IMR-90 (cell line): ENCODE results near the gene NOL4L. TPM values are rescaled to one million over a fixed set of nuclear protein-coding genes. Genes with fewer than 3 reads are reported as not detected.

Experiments used
- ATAC-seq: fragments of 200-7000 bp; cut with Tn5 transposase; 2 replicates; pipeline ENCODE4 v1.9.1; 2020; ENCODE audit warnings: low read depth, mild to moderate bottlenecking, moderate library complexity
- BruUV-seq: library from RNA; stranded (reverse); fragments of 400-500 nt; replicated peaks from 2 replicates; lab custom pipeline; 2021; lab: Mats Ljungman, UMichigan
- CTCF ChIA-PET: fragments of 300-600 bp; formaldehyde crosslinking; extraction: SDS; loops from one replicate; lab custom pipeline; 2021; ENCODE audit warnings: antibody characterized with exemption; lab: Yijun Ruan, JAX
- POLR2A ChIA-PET: fragments of 300-600 bp; sonication (Branson Sonifier 250); formaldehyde crosslinking; loops from one replicate; lab custom pipeline; 2022; ENCODE audit warnings: antibody characterized with exemption; ENCODE audit not compliant: unreplicated experiment; lab: Charles Lee
- DNase-seq: peaks from one replicate; pipeline ENCODE4 v3.0.0; 2013
- H2AFZ ChIP-seq: replicated peaks from 2 replicates; pipeline ENCODE3; 2013; ENCODE audit warnings: low read length, mild to moderate bottlenecking; ENCODE audit not compliant: poor library complexity
- H2AK5ac ChIP-seq: 2 replicates; pipeline ENCODE4 v1.6.1; 2013; ENCODE audit warnings: low read depth, low read length, inconsistent platforms
- H2AK9ac ChIP-seq: replicated peaks from 2 replicates; pipeline ENCODE3; 2013; ENCODE audit warnings: mild to moderate bottlenecking, low read depth, low read length, moderate library complexity; ENCODE audit not compliant: poor library complexity
- H2BK120ac ChIP-seq: 2 replicates; pipeline ENCODE4 v1.6.1; 2013; ENCODE audit warnings: low read depth, low read length, inconsistent platforms
- H2BK15ac ChIP-seq: 3 replicates; pipeline ENCODE4 v1.6.1; 2013; ENCODE audit warnings: low read depth, low read length, inconsistent platforms
- H2BK20ac ChIP-seq: 2 replicates; pipeline ENCODE4 v1.6.1; 2013; ENCODE audit warnings: low read depth, mild to moderate bottlenecking, inconsistent platforms, low read length, moderate library complexity
- H2BK5ac ChIP-seq: 2 replicates; pipeline ENCODE4 v1.6.1; 2013; ENCODE audit warnings: mild to moderate bottlenecking, low read depth, low read length, inconsistent platforms; ENCODE audit not compliant: poor library complexity, severe bottlenecking
- H3K14ac ChIP-seq: replicated peaks from 2 replicates; pipeline ENCODE4 v1.6.1; 2013; ENCODE audit warnings: low read depth, low read length, inconsistent platforms
- H3K18ac ChIP-seq: 2 replicates; pipeline ENCODE4 v1.6.1; 2013; ENCODE audit warnings: low read depth, low read length, control low read depth
- H3K23ac ChIP-seq: 2 replicates; pipeline ENCODE4 v1.6.1; 2013; ENCODE audit warnings: low read depth, low read length, inconsistent platforms
- H3K27ac ChIP-seq: 2 replicates; pipeline ENCODE4 v1.5.1; 2013; ENCODE audit warnings: mild to moderate bottlenecking, control low read depth, low read length; ENCODE audit not compliant: insufficient read depth
- H3K27me3 ChIP-seq: 2 replicates; pipeline ENCODE4 v1.6.1; 2013; ENCODE audit warnings: low read length; ENCODE audit not compliant: control insufficient read depth, insufficient read depth
- H3K36me3 ChIP-seq: 2 replicates; pipeline ENCODE4 v1.6.1; 2013; ENCODE audit warnings: low read length, mixed read lengths; ENCODE audit not compliant: control insufficient read depth, insufficient read depth
- H3K4ac ChIP-seq: 2 replicates; pipeline ENCODE4 v1.6.1; 2013; ENCODE audit warnings: low read depth, low read length, inconsistent platforms
- H3K4me1 ChIP-seq: 2 replicates; pipeline ENCODE4 v1.6.1; 2013; ENCODE audit warnings: low read length, mixed read lengths; ENCODE audit not compliant: control insufficient read depth, insufficient read depth
- H3K4me2 ChIP-seq: 2 replicates; pipeline ENCODE4 v1.6.1; 2013; ENCODE audit warnings: low read depth, mild to moderate bottlenecking, control low read depth, low read length, moderate library complexity
- H3K4me3 ChIP-seq: 2 replicates; pipeline ENCODE4 v1.5.1; 2013; ENCODE audit warnings: low read depth, mild to moderate bottlenecking, control low read depth, low read length, moderate library complexity; ENCODE audit not compliant: insufficient read depth
- H3K56ac ChIP-seq: 2 replicates; pipeline ENCODE4 v1.6.1; 2013; ENCODE audit warnings: low read length, inconsistent platforms; ENCODE audit not compliant: insufficient read depth; ENCODE audit errors: extremely low read depth
- H3K79me1 ChIP-seq, 2 experiments: 2 replicates each; pipeline ENCODE4 v1.6.1; 2013; ENCODE audit warnings: low read length in 2 of 2, inconsistent platforms in 1 of 2, low read depth in 1 of 2
- H3K9ac ChIP-seq: 2 replicates; pipeline ENCODE4 v1.6.1; 2013; ENCODE audit warnings: low read depth, low read length, control low read depth
- H3K9me1 ChIP-seq: 2 replicates; pipeline ENCODE4 v1.6.1; 2013; ENCODE audit warnings: low read length, inconsistent platforms; ENCODE audit not compliant: insufficient read depth
- H3K9me3 ChIP-seq: 2 replicates; pipeline ENCODE4 v1.6.1; 2013; ENCODE audit warnings: low read length; ENCODE audit not compliant: control insufficient read depth, insufficient read depth
- H4K20me1 ChIP-seq: 2 replicates; pipeline ENCODE4 v1.6.1; 2013; ENCODE audit warnings: low read length, inconsistent platforms; ENCODE audit not compliant: insufficient read depth
- H4K5ac ChIP-seq: 2 replicates; pipeline ENCODE4 v1.6.1; 2013; ENCODE audit warnings: mild to moderate bottlenecking, low read depth, low read length, control low read depth
- H4K8ac ChIP-seq, 2 experiments: 2 replicates each; pipeline ENCODE4 v1.6.1; 2013; ENCODE audit warnings: low read depth in 2 of 2, low read length in 2 of 2, control low read depth in 1 of 2, inconsistent platforms in 1 of 2
- H4K91ac ChIP-seq: 2 replicates; pipeline ENCODE4 v1.6.1; 2013; ENCODE audit warnings: low read depth, low read length, inconsistent platforms; ENCODE audit not compliant: insufficient read depth
- BHLHE40 ChIP-seq: fragments of 150-350 bp; IDR thresholded peaks from 2 replicates; pipeline ENCODE4 v1.6.1; 2016; ENCODE audit warnings: mild to moderate bottlenecking, low read depth, low read length
- CEBPB ChIP-seq: IDR thresholded peaks from 2 replicates; pipeline ENCODE4 v1.6.1; 2012; ENCODE audit warnings: low read depth, low read length, improper control_type of control experiment
- CHD1 ChIP-seq: IDR thresholded peaks from 2 replicates; pipeline ENCODE4 v1.6.1; 2012; ENCODE audit warnings: low read depth, low read length, improper control_type of control experiment
- FOS ChIP-seq: fragments of 150-350 bp; IDR thresholded peaks from 2 replicates; pipeline ENCODE4 v1.6.1; 2016; ENCODE audit warnings: low read depth, low read length
- MAFK ChIP-seq: IDR thresholded peaks from 2 replicates; pipeline ENCODE4 v1.6.1; 2012; ENCODE audit warnings: low read depth, low read length, improper control_type of control experiment
- MAZ ChIP-seq: IDR thresholded peaks from 2 replicates; pipeline ENCODE4 v1.6.1; 2012; ENCODE audit warnings: low read depth, mild to moderate bottlenecking, low read length, improper control_type of control experiment, moderate library complexity, borderline replicate concordance
- MXI1 ChIP-seq: IDR thresholded peaks from 2 replicates; pipeline ENCODE4 v1.6.1; 2012; ENCODE audit warnings: low read depth, mild to moderate bottlenecking, low read length, moderate library complexity, borderline replicate concordance
- NFE2L2 ChIP-seq: fragments of 150-350 bp; IDR thresholded peaks from 2 replicates; pipeline ENCODE4 v1.6.1; 2016; ENCODE audit warnings: low read depth, mild to moderate bottlenecking, low read length
- POLR2A ChIP-seq: IDR thresholded peaks from 2 replicates; pipeline ENCODE4 v1.6.1; 2012; ENCODE audit warnings: mild to moderate bottlenecking, low read depth, low read length
- RAD21 ChIP-seq: IDR thresholded peaks from 2 replicates; pipeline ENCODE4 v1.6.1; 2012; ENCODE audit warnings: low read length, improper control_type of control experiment
- RCOR1 ChIP-seq: IDR thresholded peaks from 2 replicates; pipeline ENCODE4 v1.6.1; 2012; ENCODE audit warnings: mild to moderate bottlenecking, low read length, improper control_type of control experiment; ENCODE audit not compliant: insufficient replicate concordance
- RFX5 ChIP-seq: IDR thresholded peaks from 2 replicates; pipeline ENCODE4 v1.8.0; 2012; ENCODE audit warnings: low read depth, mild to moderate bottlenecking, low read length, moderate library complexity
- SMC3 ChIP-seq: fragments of 150-350 bp; IDR thresholded peaks from 2 replicates; pipeline ENCODE4 v1.6.1; 2016; ENCODE audit warnings: low read depth, mild to moderate bottlenecking, antibody characterized with exemption, low read length, moderate library complexity
- WGBS, 2 experiments: methylation state at CpG; one replicate each; pipeline versions ENCODE4 v1.1.5 to v1.1.7; 2013; ENCODE audit warnings: missing lambda C conversion rate in 2 of 2; ENCODE audit not compliant: insufficient read length in 1 of 2; ENCODE audit errors: extremely low coverage in 2 of 2; 5-methylcytosine and 5-hydroxymethylcytosine counted together
- dilution Hi-C: fragments of 300-500 bp; cut with HindIII; formaldehyde crosslinking; loops from one replicate; pipeline ENCODE4 v1.14.3; 2018; ENCODE audit warnings: low sequenced_read_pairs; ENCODE audit not compliant: unreplicated experiment
- in situ Hi-C: fragments of 300-500 bp; cut with MboI; formaldehyde crosslinking; loops from 3 replicates; pipeline ENCODE4 v1.14.3; 2019; ENCODE audit warnings: low sequenced_read_pairs, inconsistent platforms, mixed read lengths
- intact Hi-C: fragments of 100-400 bp; cut with micrococcal nuclease; formaldehyde crosslinking; loops from 2 replicates; pipeline ENCODE4 v1.10.0; 2022
- polyA plus RNA-seq, 3 experiments: library from polyadenylated mRNA; depleted of rRNA; stranded (reverse); fragments of >200 nt; gene quantifications; 2 replicates each; pipeline ENCODE4 v1.2.3, GENCODE V29; 2012; ENCODE audit warnings: low replicate concordance in 1 of 3
- total RNA-seq: library from RNA; depleted of rRNA; stranded (reverse); fragments of >200 nt; gene quantifications from 2 replicates; pipeline ENCODE4 v1.2.3, GENCODE V29; 2012
- TF ChIP-seq, protein P1 (sequence below): fragments of 150-350 bp; IDR thresholded peaks from 2 replicates; pipeline ENCODE4 v1.6.1; 2017; ENCODE audit warnings: mild to moderate bottlenecking, antibody characterized with exemption, low read length, low read depth
- TF ChIP-seq, protein P2 (sequence below): fragments of 150-350 bp; IDR thresholded peaks from 2 replicates; pipeline ENCODE4 v1.6.1; 2016; ENCODE audit warnings: low read depth, mild to moderate bottlenecking, low read length, moderate library complexity, borderline replicate concordance
- TF ChIP-seq, protein P3 (sequence below): conservative IDR thresholded peaks from 2 replicates; pipeline ENCODE4 v1.5.1; 2012; ENCODE audit warnings: mild to moderate bottlenecking, low read depth, low read length, improper control_type of control experiment

Gene NOL4L
- total and polyA plus RNA-seq, 2 of the 4 experiments (the other 2 are of a cell fraction): 4.7 to 13.3 TPM

DNA sequence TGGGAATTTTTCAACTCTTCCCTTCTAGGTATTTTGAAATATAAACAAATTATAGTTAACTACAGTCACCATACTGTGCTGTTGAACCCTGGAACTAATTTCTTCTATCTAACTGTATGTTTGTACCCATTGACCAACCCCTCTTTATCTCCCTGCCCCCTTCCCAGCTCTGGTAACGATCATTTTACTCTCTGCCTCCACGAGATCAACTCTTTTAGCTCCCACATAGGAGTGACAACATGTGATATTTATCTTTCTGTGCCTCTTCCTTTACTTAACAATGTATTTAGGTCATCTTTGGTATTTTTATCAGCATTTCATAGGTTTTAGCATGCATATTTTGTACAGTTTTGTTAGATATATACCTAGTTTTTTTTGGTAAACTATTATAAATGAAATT is 181.1 kb downstream of the NOL4L start:
- Histone ChIP-seq H3K23ac (no peak overlapping the region), H3K18ac (no peak overlapping the region), H3K4me2 (no peak overlapping the region), H2AK5ac (no peak overlapping the region), H2BK5ac (no peak overlapping the region), H3K79me1 (peaks cover 51 to 78% of the 10 kb centered on the region in 2 experiments), H3K56ac (no peak overlapping the region), H3K9ac (no peak overlapping the region), H3K27me3 (no peaks in the 10 kb centered on the region), H3K4ac (no peak overlapping the region), H3K4me3 (no peak overlapping the region), H3K14ac (no peak overlapping the region), H2AK9ac (no peak overlapping the region), H2BK20ac (no peak overlapping the region), H2BK120ac (no peak overlapping the region), H3K27ac (no peak overlapping the region), H3K9me1 (peaks cover 12% of the 10 kb centered on the region), H4K8ac (no peak overlapping the region), H4K20me1 (peaks cover 39% of the 10 kb centered on the region; the same call in 1 of the 2 replicates), H3K4me1 (no peaks in the 10 kb centered on the region), H4K5ac (no peak overlapping the region), H2AFZ (no peak overlapping the region), H4K91ac (no peak overlapping the region), H2BK15ac (no peak overlapping the region), H3K36me3 (peaks cover 13% of the 10 kb centered on the region), H3K9me3 (no peaks in the 10 kb centered on the region)
- TF ChIP-seq MAFK: no peak
- TF ChIP-seq, protein P1, sequence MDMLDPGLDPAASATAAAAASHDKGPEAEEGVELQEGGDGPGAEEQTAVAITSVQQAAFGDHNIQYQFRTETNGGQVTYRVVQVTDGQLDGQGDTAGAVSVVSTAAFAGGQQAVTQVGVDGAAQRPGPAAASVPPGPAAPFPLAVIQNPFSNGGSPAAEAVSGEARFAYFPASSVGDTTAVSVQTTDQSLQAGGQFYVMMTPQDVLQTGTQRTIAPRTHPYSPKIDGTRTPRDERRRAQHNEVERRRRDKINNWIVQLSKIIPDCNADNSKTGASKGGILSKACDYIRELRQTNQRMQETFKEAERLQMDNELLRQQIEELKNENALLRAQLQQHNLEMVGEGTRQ: no peak
- TF ChIP-seq POLR2A: no peak
- no peak for TF ChIP-seq BHLHE40
- TF ChIP-seq MXI1: no peak
- TF ChIP-seq RFX5: no peak
- no peak for TF ChIP-seq FOS
- TF ChIP-seq, protein P2, sequence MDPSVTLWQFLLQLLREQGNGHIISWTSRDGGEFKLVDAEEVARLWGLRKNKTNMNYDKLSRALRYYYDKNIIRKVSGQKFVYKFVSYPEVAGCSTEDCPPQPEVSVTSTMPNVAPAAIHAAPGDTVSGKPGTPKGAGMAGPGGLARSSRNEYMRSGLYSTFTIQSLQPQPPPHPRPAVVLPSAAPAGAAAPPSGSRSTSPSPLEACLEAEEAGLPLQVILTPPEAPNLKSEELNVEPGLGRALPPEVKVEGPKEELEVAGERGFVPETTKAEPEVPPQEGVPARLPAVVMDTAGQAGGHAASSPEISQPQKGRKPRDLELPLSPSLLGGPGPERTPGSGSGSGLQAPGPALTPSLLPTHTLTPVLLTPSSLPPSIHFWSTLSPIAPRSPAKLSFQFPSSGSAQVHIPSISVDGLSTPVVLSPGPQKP: no peak
- TF ChIP-seq MAZ: no peak
- TF ChIP-seq SMC3: no peak
- TF ChIP-seq NFE2L2: no peak
- TF ChIP-seq, protein P3, sequence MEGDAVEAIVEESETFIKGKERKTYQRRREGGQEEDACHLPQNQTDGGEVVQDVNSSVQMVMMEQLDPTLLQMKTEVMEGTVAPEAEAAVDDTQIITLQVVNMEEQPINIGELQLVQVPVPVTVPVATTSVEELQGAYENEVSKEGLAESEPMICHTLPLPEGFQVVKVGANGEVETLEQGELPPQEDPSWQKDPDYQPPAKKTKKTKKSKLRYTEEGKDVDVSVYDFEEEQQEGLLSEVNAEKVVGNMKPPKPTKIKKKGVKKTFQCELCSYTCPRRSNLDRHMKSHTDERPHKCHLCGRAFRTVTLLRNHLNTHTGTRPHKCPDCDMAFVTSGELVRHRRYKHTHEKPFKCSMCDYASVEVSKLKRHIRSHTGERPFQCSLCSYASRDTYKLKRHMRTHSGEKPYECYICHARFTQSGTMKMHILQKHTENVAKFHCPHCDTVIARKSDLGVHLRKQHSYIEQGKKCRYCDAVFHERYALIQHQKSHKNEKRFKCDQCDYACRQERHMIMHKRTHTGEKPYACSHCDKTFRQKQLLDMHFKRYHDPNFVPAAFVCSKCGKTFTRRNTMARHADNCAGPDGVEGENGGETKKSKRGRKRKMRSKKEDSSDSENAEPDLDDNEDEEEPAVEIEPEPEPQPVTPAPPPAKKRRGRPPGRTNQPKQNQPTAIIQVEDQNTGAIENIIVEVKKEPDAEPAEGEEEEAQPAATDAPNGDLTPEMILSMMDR: no peak
- TF ChIP-seq RCOR1: no peak
- no peak for TF ChIP-seq CEBPB
- TF ChIP-seq CHD1: no peak
- TF ChIP-seq RAD21: no peak
- dilution Hi-C loops: no loop called here
- no peak for DNase-seq
- intact Hi-C loops: no loop called here
- ChIA-PET POLR2A (interaction anchor here (0.7 kb wide), 1 partner anchor 151 kb away, joined by 16 read pairs; no protein-coding TSS in a partner anchor), CTCF (interaction anchor here (0.6 kb wide), 1 partner anchor 9 kb away, joined by 3 read pairs; no protein-coding TSS in a partner anchor)
- no peak for ATAC-seq
- no TSS peak for BruUV-seq
- in situ Hi-C loops: no loop called here
- no CpG with 5 or more reads among the region's 2 CpGs for WGBS, 2 experiments
